HG03196 (cell line): ENCODE data around the gene AKR1C1.
"Not testable (repeated sequence)": the region's sequence is repeated elsewhere in the genome, so short reads cannot be mapped to it uniquely, and the experiment has no call there.

Experiments used
- ATAC-seq: cut with Tn5 transposase; IDR thresholded peaks from one replicate; pipeline ENCODE4 v1.9.1; 2021; ENCODE audit not compliant: unreplicated experiment

The AKR1C1 gene

GRCh38 chr10:4962876-4963814 is at the start of gene AKR1C1:
Gene AKR1C1 (plus strand): TSS chr10:4963415. CDS start chr10:4963445, 30 bp downstream.
- not testable (repeated sequence) for ATAC-seq

GRCh38 chr10:4914213-4914850 is 48.9 kb upstream of the AKR1C1 start:
- no peak for ATAC-seq

- ATAC-seq, result no peak
Observed at GRCh38 chr10:4916086-4916716, 47.0 kb upstream of the AKR1C1 start.

- ATAC-seq, result no peak
Observed at GRCh38 chr10:4918236-4918635, 45.0 kb upstream of the AKR1C1 start.

- ATAC-seq, result not testable (repeated sequence)
Observed at GRCh38 chr10:4924482-4924881, 38.7 kb upstream of the AKR1C1 start.

GRCh38 chr10:4926400-4926799 is 36.8 kb upstream of the AKR1C1 start:
- ATAC-seq, result no peak

- no peak for ATAC-seq
Observed at GRCh38 chr10:4931587-4931986, 31.6 kb upstream of the AKR1C1 start.

GRCh38 chr10:4934391-4934987 is 28.7 kb upstream of the AKR1C1 start:
- no peak for ATAC-seq

GRCh38 chr10:4937346-4937745 is 25.9 kb upstream of the AKR1C1 start:
- no peak for ATAC-seq

- no peak for ATAC-seq
Observed at GRCh38 chr10:4939224-4940072, 23.8 kb upstream of the AKR1C1 start.

GRCh38 chr10:4940073-4940428 is 23.2 kb upstream of the AKR1C1 start:
- not testable (repeated sequence) for ATAC-seq

- not testable (repeated sequence) for ATAC-seq
Observed at GRCh38 chr10:4940909-4941308, 22.3 kb upstream of the AKR1C1 start.

- no peak for ATAC-seq
Observed at GRCh38 chr10:4941540-4942330, 21.5 kb upstream of the AKR1C1 start.

GRCh38 chr10:4942931-4943330 is 20.3 kb upstream of the AKR1C1 start:
- ATAC-seq, result not testable (repeated sequence)

GRCh38 chr10:4943416-4943815 is 19.8 kb upstream of the AKR1C1 start:
- ATAC-seq, result not testable (repeated sequence)

- ATAC-seq, result no peak
Observed at GRCh38 chr10:4943821-4944220, 19.4 kb upstream of the AKR1C1 start.

GRCh38 chr10:4944841-4945240 is 18.4 kb upstream of the AKR1C1 start:
- ATAC-seq, result no peak

- no peak for ATAC-seq
Observed at GRCh38 chr10:4945766-4946717, 17.2 kb upstream of the AKR1C1 start.
